Panc1 (cell line): ENCODE data around the gene DLGAP1. TPM values are rescaled to one million over a fixed set of nuclear protein-coding genes. Genes with fewer than 3 reads are reported as not detected.

Source experiments
- ATAC-seq: fragments of 200-7000 bp; cut with Tn5 transposase; 2 replicates; pipeline ENCODE4 v1.9.1; 2020; ENCODE audit warnings: mild to moderate bottlenecking, moderate library complexity
- BruUV-seq: library from RNA; stranded (reverse); fragments of 400-500 nt; replicated peaks from 2 replicates; lab custom pipeline; 2021; lab: Mats Ljungman, UMichigan
- CTCF ChIA-PET: fragments of 300-600 bp; sonication (Branson Sonifier 250); formaldehyde crosslinking; loops from one replicate; lab custom pipeline; 2022; ENCODE audit warnings: antibody characterized with exemption; lab: Charles Lee
- POLR2A ChIA-PET: fragments of 300-600 bp; sonication (Branson Sonifier 250); formaldehyde crosslinking; loops from one replicate; lab custom pipeline; 2022; ENCODE audit warnings: antibody characterized with exemption; lab: Charles Lee
- DNase-seq: peaks from one replicate; pipeline ENCODE4 v3.0.0-alpha.2; 2010; ENCODE audit warnings: low read depth, low spot score
- H3K27ac ChIP-seq: 2 replicates; pipeline ENCODE4 v1.5.1; 2011; ENCODE audit warnings: mild to moderate bottlenecking, low read length, inconsistent platforms
- H3K27me3 ChIP-seq: fragments of 200-500 bp; sonication (Bioruptor generic); 2 replicates; pipeline ENCODE4 v1.6.0; 2014; ENCODE audit warnings: low read length, inconsistent platforms; ENCODE audit not compliant: control insufficient read depth, insufficient read depth
- H3K36me3 ChIP-seq: fragments of 200-500 bp; sonication (Bioruptor generic); 2 replicates; pipeline ENCODE4 v1.5.1; 2014; ENCODE audit warnings: inconsistent platforms, mild to moderate bottlenecking, low read length, moderate library complexity; ENCODE audit not compliant: control insufficient read depth, insufficient read depth
- H3K4me1 ChIP-seq: 2 replicates; pipeline ENCODE4 v1.5.1; 2011; ENCODE audit warnings: inconsistent platforms, mild to moderate bottlenecking, low read length, moderate library complexity; ENCODE audit not compliant: control insufficient read depth, insufficient read depth
- H3K4me3 ChIP-seq, 2 experiments: 2 replicates each; pipeline ENCODE4 v1.5.1; 2011 to 2012; ENCODE audit warnings: low read depth in 2 of 2, low read length in 2 of 2, mild to moderate bottlenecking in 2 of 2, inconsistent platforms in 1 of 2, moderate library complexity in 1 of 2
- H3K9me3 ChIP-seq: fragments of 200-500 bp; sonication (Bioruptor generic); 2 replicates; pipeline ENCODE4 v1.5.1; 2014; ENCODE audit warnings: low read depth, mild to moderate bottlenecking, inconsistent platforms, low read length, moderate library complexity; ENCODE audit not compliant: control insufficient read depth, insufficient read depth
- CTCF ChIP-seq: fragments of 450-650 bp; IDR thresholded peaks from 2 replicates; pipeline ENCODE4 v1.5.1; 2017; ENCODE audit warnings: mild to moderate bottlenecking
- POLR2AphosphoS5 ChIP-seq: IDR thresholded peaks from 2 replicates; pipeline ENCODE4 v1.6.1; 2012; ENCODE audit warnings: mild to moderate bottlenecking, low read depth, low read length, moderate library complexity
- REST ChIP-seq, 2 experiments: IDR thresholded peaks; 2 replicates each; pipeline ENCODE4 v1.6.1; 2011 to 2012; ENCODE audit warnings: low read depth in 2 of 2, control low read depth in 1 of 2, low read length in 1 of 2, mild to moderate bottlenecking in 1 of 2, moderate library complexity in 1 of 2; ENCODE audit not compliant: insufficient read depth in 1 of 2
- SIN3A ChIP-seq: IDR thresholded peaks from 2 replicates; pipeline ENCODE4 v1.6.1; 2012; ENCODE audit warnings: low read depth, mild to moderate bottlenecking, low read length, moderate library complexity, borderline replicate concordance; ENCODE audit not compliant: insufficient read depth
- TCF7L2 ChIP-seq: IDR thresholded peaks from 2 replicates; pipeline ENCODE4 v1.6.1; 2011; ENCODE audit warnings: mild to moderate bottlenecking, low read depth, low read length, inconsistent platforms
- in situ Hi-C: cut with HindIII; loops from 2 replicates; pipeline ENCODE4 v1.10.0; 2016; ENCODE audit warnings: low sequenced_read_pairs, low pct_unique_long_range_greater_than_20kb
- intact Hi-C: fragments of 100-400 bp; cut with micrococcal nuclease; formaldehyde crosslinking; loops from one replicate; pipeline ENCODE4 v1.10.0; 2022; ENCODE audit not compliant: unreplicated experiment
- total RNA-seq: library from RNA; stranded (reverse); gene quantifications from one replicate; pipeline ENCODE4 v1.2.1, GENCODE V29; 2021; ENCODE audit not compliant: unreplicated experiment

The DLGAP1 gene
- total RNA-seq, 1 experiment from 2014 or later = 1.8 TPM

- Histone ChIP-seq H3K9me3 (no peaks in the 10 kb centered on the region), H3K4me1 (no peaks in the 10 kb centered on the region), H3K27ac (no peak overlapping the region), H3K4me3 (no peak overlapping the region), H3K36me3 (no peaks in the 10 kb centered on the region), H3K27me3 (no peaks in the 10 kb centered on the region)
- CTCF ChIA-PET = no interaction called here
- no TSS peak for BruUV-seq
- TF ChIP-seq POLR2AphosphoS5 = no peak
- TF ChIP-seq CTCF = no peak
- no peak for TF ChIP-seq SIN3A
- no peak for TF ChIP-seq REST (IDR thresholded peaks at IDR 0.05; ENCODE audit: insufficient read depth in 1 of 2, low read depth in 2 of 2, low read length in 1 of 2)
- no peak for TF ChIP-seq TCF7L2
- DNase-seq (no peak), ATAC-seq (no peak)
- in situ Hi-C loops = no loop called here
- POLR2A ChIA-PET = no interaction called here
- intact Hi-C loops = no loop called here
Measured at GRCh38 chr18:4406856-4407255, 48.3 kb downstream of the DLGAP1 start.

- no TSS peak for BruUV-seq
- ATAC-seq = no peak
- in situ Hi-C loops (no loop called here), intact Hi-C loops (no loop called here)
- ChIA-PET CTCF (no interaction called here), POLR2A (no interaction called here)
- H3K4me1 ChIP-seq = no peaks in the 10 kb centered on the region
- H3K9me3 ChIP-seq = no peaks in the 10 kb centered on the region
- no peaks in the 10 kb centered on the region for H3K36me3 ChIP-seq
- DNase-seq = no peak
- H3K27ac ChIP-seq = no peak overlapping the region
- no peaks in the 10 kb centered on the region for H3K27me3 ChIP-seq
- TF ChIP-seq CTCF = no peak
- TF ChIP-seq TCF7L2 = no peak
- no peak for TF ChIP-seq POLR2AphosphoS5
- TF ChIP-seq SIN3A = no peak
- no peak overlapping the region for H3K4me3 ChIP-seq
Measured at GRCh38 chr18:4405965-4406364, 49.1 kb downstream of the DLGAP1 start.
